Measurements from ENCODE around the gene GTPBP2. TPM values are rescaled to one million over a fixed set of nuclear protein-coding genes. Genes with fewer than 3 reads are reported as not detected.

Gene GTPBP2
- total and polyA plus RNA-seq, 2 of the 13 experiments (the other 11 are each of a cell fraction or from before 2014, with no cell fraction given) = 26.9 to 88.2 TPM

GRCh38 chr6:43667245-43668150 lies 38.4 kb upstream of the GTPBP2 start (continued):
- TF ChIP-seq HOMEZ (CRISPR knock-in tag; IDR thresholded peaks at IDR 0.05; ENCODE audit: low read depth) (peak; percentile 66; the same call in 1 of the 2 replicates), TRIM22 (IDR thresholded peaks at IDR 0.05) (no peak), DRAP1 (CRISPR knock-in tag; IDR thresholded peaks at IDR 0.05) (peak; percentile 64), TGIF2 (CRISPR knock-in tag; IDR thresholded peaks at IDR 0.05) (0 out of 2 replicates have a peak, but pooled peaks have one; percentile 24), IRF2 (CRISPR knock-in tag; IDR thresholded peaks at IDR 0.05) (peak; percentile 77), ISL2 (CRISPR knock-in tag; IDR thresholded peaks at IDR 0.05) (0 out of 2 replicates have a peak, but pooled peaks have one; percentile 37), PPARG (CRISPR knock-in tag; conservative IDR thresholded peaks at IDR 0.05) (peak; percentile 65), ZFP36 (IDR thresholded peaks at IDR 0.05; ENCODE audit: borderline replicate concordance, low read depth, low read length, partially characterized antibody) (peak; percentile 34), RBM39 (IDR thresholded peaks at IDR 0.05; ENCODE audit: low read depth, low read length, poor library complexity, severe bottlenecking) (peak; percentile 33), ZNF784 (CRISPR knock-in tag; IDR thresholded peaks at IDR 0.05; ENCODE audit: borderline replicate concordance) (peak; percentile 2; the same call in 1 of the 2 replicates), ZNF775 (CRISPR knock-in tag; IDR thresholded peaks at IDR 0.05; ENCODE audit: borderline replicate concordance) (0 out of 2 replicates have a peak, but pooled peaks have one; percentile 11), BRD4 (CRISPR knock-in tag; IDR thresholded peaks at IDR 0.05) (0 out of 2 replicates have a peak, but pooled peaks have one; percentile 36), AGO1 (IDR thresholded peaks at IDR 0.05; ENCODE audit: low read depth, low read length, poor library complexity, severe bottlenecking) (peak; percentile 95), SP1 (IDR thresholded peaks at IDR 0.05) (no peak), SP1 (CRISPR knock-in tag; IDR thresholded peaks at IDR 0.05) (peak; percentile 51), RELA (CRISPR knock-in tag; IDR thresholded peaks at IDR 0.05) (peak; percentile 70; the same call in 1 of the 2 replicates), TP53 (CRISPR knock-in tag; conservative IDR thresholded peaks at IDR 0.05) (no peak), ZNF136 (CRISPR knock-in tag; IDR thresholded peaks at IDR 0.05; ENCODE audit: low read depth) (peak; percentile 70; the same call in 1 of the 2 replicates), MIER3 (CRISPR knock-in tag; IDR thresholded peaks at IDR 0.05; ENCODE audit: borderline replicate concordance) (peak; percentile 87; the same call in 1 of the 2 replicates), POGK (CRISPR knock-in tag; conservative IDR thresholded peaks at IDR 0.05) (peak; percentile 91), HIC2 (CRISPR knock-in tag; IDR thresholded peaks at IDR 0.05; ENCODE audit: low read depth) (peak; percentile 88; the same call in 1 of the 2 replicates)
